ENCODE results near the gene NALCN. TPM values are rescaled to one million over a fixed set of nuclear protein-coding genes. Genes with fewer than 3 reads are reported as not detected.

Gene NALCN
- total RNA-seq, 4 donors from 2014 or later, result under 0.01 to 13.2 (median 1.4) TPM

DNA sequence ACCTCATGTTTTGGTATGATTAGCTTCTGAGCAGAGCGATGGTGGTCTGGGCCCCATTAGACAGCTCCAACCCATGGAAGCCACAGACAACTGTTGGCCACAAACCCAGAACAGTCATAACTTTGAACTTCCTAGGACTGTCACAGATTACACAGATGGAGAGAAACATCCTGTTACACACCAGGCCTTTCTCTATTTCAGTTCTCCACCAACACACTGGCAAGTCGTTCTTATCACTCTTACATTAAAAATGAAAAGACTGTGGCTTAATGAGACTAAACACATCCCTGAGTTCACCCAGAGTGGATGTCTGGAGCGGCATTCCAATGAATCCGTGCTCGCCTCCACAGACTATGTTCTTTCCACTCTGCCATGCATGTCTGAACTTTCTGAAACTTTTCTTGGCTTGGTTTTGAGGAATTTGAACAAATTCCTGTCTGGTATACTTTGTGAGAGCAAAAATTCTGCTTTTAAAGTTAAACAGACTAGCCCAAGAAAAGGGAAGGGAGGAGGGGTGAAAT is 109.1 kb downstream of the NALCN start:
- Histone ChIP-seq H3K9me3 (no peaks in the 10 kb centered on the region), H3K27ac (no peak overlapping the region), H3K36me3 (no peaks in the 10 kb centered on the region), H3K4me3 (no peak overlapping the region), H3K4me1 (no peaks in the 10 kb centered on the region), H3K27me3 (no peaks in the 10 kb centered on the region)
- DNase-seq, result no peak
- intact Hi-C loops (cut with DNase I; ENCODE audit: low total_unique reads), result no loop called here
- TF ChIP-seq POLR2A (IDR thresholded peaks at IDR 0.05), result no peak
- TF ChIP-seq, protein P1, sequence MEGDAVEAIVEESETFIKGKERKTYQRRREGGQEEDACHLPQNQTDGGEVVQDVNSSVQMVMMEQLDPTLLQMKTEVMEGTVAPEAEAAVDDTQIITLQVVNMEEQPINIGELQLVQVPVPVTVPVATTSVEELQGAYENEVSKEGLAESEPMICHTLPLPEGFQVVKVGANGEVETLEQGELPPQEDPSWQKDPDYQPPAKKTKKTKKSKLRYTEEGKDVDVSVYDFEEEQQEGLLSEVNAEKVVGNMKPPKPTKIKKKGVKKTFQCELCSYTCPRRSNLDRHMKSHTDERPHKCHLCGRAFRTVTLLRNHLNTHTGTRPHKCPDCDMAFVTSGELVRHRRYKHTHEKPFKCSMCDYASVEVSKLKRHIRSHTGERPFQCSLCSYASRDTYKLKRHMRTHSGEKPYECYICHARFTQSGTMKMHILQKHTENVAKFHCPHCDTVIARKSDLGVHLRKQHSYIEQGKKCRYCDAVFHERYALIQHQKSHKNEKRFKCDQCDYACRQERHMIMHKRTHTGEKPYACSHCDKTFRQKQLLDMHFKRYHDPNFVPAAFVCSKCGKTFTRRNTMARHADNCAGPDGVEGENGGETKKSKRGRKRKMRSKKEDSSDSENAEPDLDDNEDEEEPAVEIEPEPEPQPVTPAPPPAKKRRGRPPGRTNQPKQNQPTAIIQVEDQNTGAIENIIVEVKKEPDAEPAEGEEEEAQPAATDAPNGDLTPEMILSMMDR (IDR thresholded peaks at IDR 0.05), result no peak

DNA sequence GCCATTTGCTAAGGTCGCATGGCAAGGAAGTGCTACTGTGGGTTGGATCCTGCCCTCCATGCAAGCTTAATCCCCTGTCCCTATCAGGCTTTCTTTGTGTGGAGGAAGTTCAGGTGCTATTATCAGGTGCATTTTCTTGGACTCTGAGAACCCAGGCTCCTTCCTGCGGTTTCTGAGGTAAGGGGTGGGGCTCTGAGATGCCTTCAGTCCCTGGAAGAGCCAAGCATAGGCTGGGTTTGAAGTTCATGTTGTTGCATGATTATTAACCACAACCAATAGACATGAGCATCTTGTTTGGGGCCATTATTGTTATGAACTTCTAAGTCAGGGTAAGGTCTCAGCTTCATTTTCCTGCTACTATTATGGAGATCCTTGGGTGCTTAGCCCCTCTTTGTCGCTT is 109.5 kb downstream of the NALCN start:
- H3K9me3 ChIP-seq, result no peaks in the 10 kb centered on the region
- no peaks in the 10 kb centered on the region for H3K27me3 ChIP-seq
- DNase-seq, result no peak
- H3K36me3 ChIP-seq, result no peaks in the 10 kb centered on the region
- intact Hi-C loops (cut with DNase I; ENCODE audit: low total_unique reads), result no loop called here
- H3K4me1 ChIP-seq, result no peaks in the 10 kb centered on the region
- no peak overlapping the region for H3K4me3 ChIP-seq
- no peak for TF ChIP-seq POLR2A (IDR thresholded peaks at IDR 0.05)
- TF ChIP-seq, protein P1 (IDR thresholded peaks at IDR 0.05), result no peak
- H3K27ac ChIP-seq, result no peak overlapping the region

DNA sequence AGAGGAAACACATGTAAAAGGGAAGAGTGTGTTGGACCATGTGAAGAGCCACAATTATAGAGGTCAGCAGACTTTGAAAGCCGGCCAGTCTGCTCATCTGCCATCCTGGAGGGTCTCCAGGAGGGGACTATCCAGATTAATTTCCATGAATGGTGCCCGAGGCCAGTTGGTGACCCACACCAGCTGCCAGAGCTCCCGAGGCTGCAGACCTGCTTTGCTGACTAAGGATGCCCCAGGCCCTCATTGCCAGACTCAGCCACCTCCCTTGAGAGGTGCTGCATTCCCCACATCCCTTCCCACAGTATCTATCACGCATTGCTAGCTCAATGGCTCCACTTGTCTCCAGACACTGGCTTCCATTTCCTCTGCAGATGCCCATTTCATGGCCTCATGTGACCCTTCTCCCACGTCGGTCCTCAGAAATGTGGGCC is 110.3 kb downstream of the NALCN start:
- H3K36me3 ChIP-seq, result no peaks in the 10 kb centered on the region
- H3K4me1 ChIP-seq, result no peaks in the 10 kb centered on the region
- intact Hi-C loops (cut with DNase I; ENCODE audit: low total_unique reads), result no loop called here
- DNase-seq, result no peak
- H3K9me3 ChIP-seq, result no peaks in the 10 kb centered on the region
- no peak overlapping the region for H3K4me3 ChIP-seq
- H3K27ac ChIP-seq, result no peak overlapping the region
- TF ChIP-seq, protein P1 (IDR thresholded peaks at IDR 0.05), result no peak
- no peak for TF ChIP-seq POLR2A (IDR thresholded peaks at IDR 0.05)
- no peaks in the 10 kb centered on the region for H3K27me3 ChIP-seq

DNA sequence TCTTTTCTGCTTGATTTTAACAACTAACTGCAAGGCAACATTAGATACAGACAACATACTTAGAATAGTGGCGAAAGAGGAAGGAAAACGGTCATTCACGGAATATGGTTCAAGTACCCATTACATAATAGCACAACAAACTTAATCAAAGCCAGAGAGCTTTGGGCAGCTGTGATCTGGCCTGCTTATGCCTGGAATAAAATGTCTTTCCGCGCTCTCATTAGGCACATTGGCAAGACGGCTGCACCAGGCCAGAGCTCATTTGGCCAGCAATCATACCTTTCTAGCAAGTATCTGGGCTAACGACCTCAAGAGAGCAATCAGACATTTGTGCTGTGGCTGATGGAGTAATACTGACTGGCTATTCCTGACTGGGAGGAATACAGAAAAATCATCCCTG is 112.8 kb downstream of the NALCN start:
- H3K4me3 ChIP-seq, result no peak overlapping the region
- DNase-seq, result no peak
- TF ChIP-seq POLR2A (IDR thresholded peaks at IDR 0.05), result no peak
- TF ChIP-seq, protein P1 (IDR thresholded peaks at IDR 0.05), result no peak
- H3K4me1 ChIP-seq, result no peaks in the 10 kb centered on the region
- H3K36me3 ChIP-seq, result no peaks in the 10 kb centered on the region
- no peaks in the 10 kb centered on the region for H3K27me3 ChIP-seq
- H3K27ac ChIP-seq, result no peak overlapping the region
- H3K9me3 ChIP-seq, result no peaks in the 10 kb centered on the region
- intact Hi-C loops (cut with DNase I; ENCODE audit: low total_unique reads), result no loop called here

DNA sequence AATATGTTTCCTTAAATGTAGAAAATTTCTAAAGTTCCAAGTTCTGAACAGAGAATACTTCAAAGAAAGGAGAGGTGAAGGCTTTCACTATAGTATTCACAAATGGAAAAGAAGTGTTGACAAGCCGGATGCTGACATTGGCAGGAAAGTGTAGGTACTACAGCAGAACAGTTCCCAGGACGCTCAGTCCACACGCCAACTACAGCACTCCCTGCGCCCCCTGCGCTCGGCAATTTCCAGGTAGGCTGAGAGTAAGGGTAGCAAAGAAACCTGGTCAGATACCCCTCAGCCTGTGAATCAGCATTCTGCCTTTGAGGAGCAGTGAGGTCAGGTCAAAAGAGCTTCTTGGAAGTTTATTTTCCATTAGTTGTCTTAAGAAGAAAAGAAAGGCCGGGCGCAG is 115.3 kb downstream of the NALCN start:
- Histone ChIP-seq H3K4me3 (no peak overlapping the region), H3K4me1 (no peaks in the 10 kb centered on the region)

More for the DNA sequence above, 115.3 kb downstream of the NALCN start:
- DNase-seq, result no peak
- H3K27ac ChIP-seq, result no peak overlapping the region
- no peaks in the 10 kb centered on the region for H3K36me3 ChIP-seq
- no peaks in the 10 kb centered on the region for H3K27me3 ChIP-seq
- TF ChIP-seq, protein P1 (IDR thresholded peaks at IDR 0.05), result no peak
- intact Hi-C loops (cut with DNase I; ENCODE audit: low total_unique reads), result no loop called here
- no peaks in the 10 kb centered on the region for H3K9me3 ChIP-seq

Measured in uterus (tissue), 4 donors.